GM21529 (cell line): ENCODE results near the gene CLEC18A.
"Not testable (repeated sequence)": the region's sequence is repeated elsewhere in the genome, so short reads cannot be mapped to it uniquely, and the experiment has no call there.

ENCODE experiments used
- ATAC-seq: cut with Tn5 transposase; IDR thresholded peaks from one replicate; pipeline ENCODE4 v1.9.1; 2021; ENCODE audit not compliant: unreplicated experiment

CLEC18A gene

GRCh38 chr16:69930117-69930776 is 20.9 kb upstream of the CLEC18A start:
- peak; percentile 47 for ATAC-seq

GRCh38 chr16:69931631-69932030 is 19.5 kb upstream of the CLEC18A start:
- no peak for ATAC-seq

- ATAC-seq: no peak
Observed at GRCh38 chr16:69932228-69932627, 18.9 kb upstream of the CLEC18A start.

- ATAC-seq: no peak
Observed at GRCh38 chr16:69932691-69933392, 18.3 kb upstream of the CLEC18A start.

GRCh38 chr16:69934044-69934443 is 17.1 kb upstream of the CLEC18A start:
- ATAC-seq: no peak

GRCh38 chr16:69934751-69935150 is 16.4 kb upstream of the CLEC18A start:
- no peak for ATAC-seq

GRCh38 chr16:69935278-69935711 is 15.8 kb upstream of the CLEC18A start:
- no peak for ATAC-seq

- ATAC-seq: no peak
Observed at GRCh38 chr16:69935740-69936139, 15.4 kb upstream of the CLEC18A start.

- ATAC-seq: no peak
Observed at GRCh38 chr16:69936252-69936651, 14.9 kb upstream of the CLEC18A start.

- ATAC-seq: no peak
Observed at GRCh38 chr16:69936751-69937211, 14.4 kb upstream of the CLEC18A start.

- ATAC-seq: no peak
Observed at GRCh38 chr16:69937465-69937951, 13.6 kb upstream of the CLEC18A start.

- ATAC-seq: no peak
Observed at GRCh38 chr16:69938981-69939820, 11.9 kb upstream of the CLEC18A start.

GRCh38 chr16:69939821-69940585 is 11.1 kb upstream of the CLEC18A start:
- no peak for ATAC-seq

- no peak for ATAC-seq
Observed at GRCh38 chr16:69940676-69941075, 10.5 kb upstream of the CLEC18A start.

- no peak for ATAC-seq
Observed at GRCh38 chr16:69941251-69942098, 9.7 kb upstream of the CLEC18A start.

- ATAC-seq: no peak
Observed at GRCh38 chr16:69942099-69942491, 9.0 kb upstream of the CLEC18A start.

- no peak for ATAC-seq
Observed at GRCh38 chr16:69942627-69943170, 8.4 kb upstream of the CLEC18A start.

GRCh38 chr16:69943241-69944036 is 7.7 kb upstream of the CLEC18A start:
- ATAC-seq: not testable (repeated sequence)

GRCh38 chr16:69950411-69950810 is 723 bp upstream of the CLEC18A start:
- not testable (repeated sequence) for ATAC-seq
